Measurements from ENCODE around the gene VPS33B.

Gene VPS33B

GRCh38 chr15:91040856-91041255, 18.5 kb upstream of the VPS33B start:
- no peak for TF ChIP-seq TCF12 (IDR thresholded peaks at IDR 0.05; ENCODE audit: low read depth)
- TF ChIP-seq TAF1 (IDR thresholded peaks at IDR 0.05; ENCODE audit: low read depth), result no peak
- TF ChIP-seq YY1 (IDR thresholded peaks at IDR 0.05; ENCODE audit: low read depth), result no peak
- no peak for TF ChIP-seq FOXM1 (IDR thresholded peaks at IDR 0.05; ENCODE audit: borderline replicate concordance, low read depth)
- no peak for TF ChIP-seq ZBTB7A (IDR thresholded peaks at IDR 0.05; ENCODE audit: low read depth)
- no peak for TF ChIP-seq EP300 (IDR thresholded peaks at IDR 0.05; ENCODE audit: borderline replicate concordance)

- TF ChIP-seq REST (IDR thresholded peaks at IDR 0.05; ENCODE audit: low read depth), result no peak
- no peak for TF ChIP-seq FOXM1 (IDR thresholded peaks at IDR 0.05; ENCODE audit: borderline replicate concordance, low read depth)
- no peak for TF ChIP-seq ZBTB7A (IDR thresholded peaks at IDR 0.05; ENCODE audit: low read depth)
- no peak for TF ChIP-seq TAF1 (IDR thresholded peaks at IDR 0.05; ENCODE audit: low read depth)
- TF ChIP-seq EP300 (IDR thresholded peaks at IDR 0.05; ENCODE audit: borderline replicate concordance), result no peak
- TF ChIP-seq CEBPB (IDR thresholded peaks at IDR 0.05), result no peak
- TF ChIP-seq USF1 (IDR thresholded peaks at IDR 0.05), result no peak
- TF ChIP-seq TEAD4 (IDR thresholded peaks at IDR 0.05), result no peak
- no peak for TF ChIP-seq RAD21 (IDR thresholded peaks at IDR 0.05; ENCODE audit: low read depth)
- no peak for TF ChIP-seq TCF12 (IDR thresholded peaks at IDR 0.05; ENCODE audit: low read depth)
Observed at GRCh38 chr15:91039996-91040395, 17.6 kb upstream of the VPS33B start.

GRCh38 chr15:91032919-91033803, 10.8 kb upstream of the VPS33B start:
- TF ChIP-seq RAD21 (IDR thresholded peaks at IDR 0.05; ENCODE audit: low read depth) (peak; percentile 71), EP300 (IDR thresholded peaks at IDR 0.05; ENCODE audit: borderline replicate concordance) (no peak), CEBPB (IDR thresholded peaks at IDR 0.05) (no peak), EGR1 (IDR thresholded peaks at IDR 0.05) (no peak), REST (IDR thresholded peaks at IDR 0.05; ENCODE audit: low read depth) (no peak), TAF1 (IDR thresholded peaks at IDR 0.05; ENCODE audit: low read depth) (no peak), CREB1 (IDR thresholded peaks at IDR 0.05; ENCODE audit: low read depth) (no peak), MAX (IDR thresholded peaks at IDR 0.05) (peak; percentile 86), YY1 (IDR thresholded peaks at IDR 0.05; ENCODE audit: low read depth) (no peak), TEAD4 (IDR thresholded peaks at IDR 0.05) (no peak), FOXM1 (IDR thresholded peaks at IDR 0.05; ENCODE audit: borderline replicate concordance, low read depth) (no peak), ZBTB7A (IDR thresholded peaks at IDR 0.05; ENCODE audit: low read depth) (no peak), NFIC (IDR thresholded peaks at IDR 0.05) (peak; percentile 57), USF1 (IDR thresholded peaks at IDR 0.05) (peak; percentile 60), TCF12 (IDR thresholded peaks at IDR 0.05; ENCODE audit: low read depth) (no peak)

- TF ChIP-seq TCF12 (IDR thresholded peaks at IDR 0.05; ENCODE audit: low read depth) (no peak), CREB1 (IDR thresholded peaks at IDR 0.05; ENCODE audit: low read depth) (no peak), CEBPB (IDR thresholded peaks at IDR 0.05) (no peak), YY1 (IDR thresholded peaks at IDR 0.05; ENCODE audit: low read depth) (no peak), TEAD4 (IDR thresholded peaks at IDR 0.05) (no peak), REST (IDR thresholded peaks at IDR 0.05; ENCODE audit: low read depth) (no peak), ZBTB7A (IDR thresholded peaks at IDR 0.05; ENCODE audit: low read depth) (no peak), FOXM1 (IDR thresholded peaks at IDR 0.05; ENCODE audit: borderline replicate concordance, low read depth) (no peak), USF1 (IDR thresholded peaks at IDR 0.05) (no peak)
Observed at GRCh38 chr15:91031796-91032195, 9.4 kb upstream of the VPS33B start.

All from Ishikawa (cell line).